Transverse colon (tissue), 3 donors: Measurements from ENCODE around the gene SMG6.

Experiments used
- EP300 ChIP-seq: sonication (generic); formaldehyde crosslinking; IDR thresholded peaks from one replicate; pipeline ENCODE4 v1.6.1; 2017; ENCODE audit warnings: antibody characterized with exemption, low read depth
- POLR2A ChIP-seq: fragments of 450-650 bp; IDR thresholded peaks from one replicate; pipeline ENCODE4 v1.6.1; 2016; ENCODE audit warnings: antibody characterized with exemption, mild to moderate bottlenecking, moderate library complexity
- TF ChIP-seq, protein P1 (sequence below), 5 experiments: fragments of 200-600 bp in 3 of 5; fragments of 450-650 bp in 2 of 5; sonication (generic) in 3 of 5; IDR thresholded peaks; 1 replicate in 2 of 5; 2 replicates in 3 of 5; pipeline ENCODE4 v1.5.1; 2016 to 2017; ENCODE audit warnings: antibody characterized with exemption in 5 of 5, inconsistent platforms in 3 of 5, mild to moderate bottlenecking in 2 of 5, moderate library complexity in 1 of 5

DNA sequence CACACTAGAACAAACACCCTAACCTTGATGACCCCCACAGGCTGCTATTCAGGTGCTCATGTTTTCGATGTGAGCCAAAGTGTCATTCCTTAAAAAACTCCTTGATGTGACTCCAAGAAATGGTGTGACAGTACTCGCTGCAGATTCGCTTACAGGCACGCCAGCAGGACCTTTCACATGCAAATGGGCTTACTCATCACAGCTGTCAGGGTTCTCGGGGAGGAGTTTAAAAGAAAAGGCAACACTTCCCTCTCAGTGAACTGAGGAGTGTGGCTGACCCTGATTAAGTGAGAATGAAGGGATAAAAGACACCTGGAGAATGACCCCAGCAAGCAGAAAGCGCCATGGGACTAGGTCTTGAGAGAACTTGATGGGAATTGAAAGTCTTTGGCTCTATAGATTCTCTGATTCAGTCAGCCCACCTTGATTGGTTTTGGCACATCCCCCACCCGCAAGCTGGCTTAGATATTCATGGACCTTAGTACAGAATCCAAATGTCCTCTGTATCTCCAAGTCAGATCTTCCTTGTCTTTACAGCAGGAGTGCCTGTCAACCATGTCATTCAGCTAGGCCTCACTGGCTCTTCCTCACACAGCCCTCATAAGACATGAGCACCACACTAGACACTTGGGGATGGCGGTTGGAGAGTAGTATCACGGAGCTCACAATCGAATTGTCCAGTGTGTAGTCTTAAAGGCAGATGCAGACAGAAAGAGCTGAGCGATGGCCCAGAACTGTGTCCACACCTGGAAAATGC is 166.1 kb downstream of the SMG6 start:
- TF ChIP-seq POLR2A, result no peak
- TF ChIP-seq, protein P1, sequence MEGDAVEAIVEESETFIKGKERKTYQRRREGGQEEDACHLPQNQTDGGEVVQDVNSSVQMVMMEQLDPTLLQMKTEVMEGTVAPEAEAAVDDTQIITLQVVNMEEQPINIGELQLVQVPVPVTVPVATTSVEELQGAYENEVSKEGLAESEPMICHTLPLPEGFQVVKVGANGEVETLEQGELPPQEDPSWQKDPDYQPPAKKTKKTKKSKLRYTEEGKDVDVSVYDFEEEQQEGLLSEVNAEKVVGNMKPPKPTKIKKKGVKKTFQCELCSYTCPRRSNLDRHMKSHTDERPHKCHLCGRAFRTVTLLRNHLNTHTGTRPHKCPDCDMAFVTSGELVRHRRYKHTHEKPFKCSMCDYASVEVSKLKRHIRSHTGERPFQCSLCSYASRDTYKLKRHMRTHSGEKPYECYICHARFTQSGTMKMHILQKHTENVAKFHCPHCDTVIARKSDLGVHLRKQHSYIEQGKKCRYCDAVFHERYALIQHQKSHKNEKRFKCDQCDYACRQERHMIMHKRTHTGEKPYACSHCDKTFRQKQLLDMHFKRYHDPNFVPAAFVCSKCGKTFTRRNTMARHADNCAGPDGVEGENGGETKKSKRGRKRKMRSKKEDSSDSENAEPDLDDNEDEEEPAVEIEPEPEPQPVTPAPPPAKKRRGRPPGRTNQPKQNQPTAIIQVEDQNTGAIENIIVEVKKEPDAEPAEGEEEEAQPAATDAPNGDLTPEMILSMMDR (IDR thresholded peaks at IDR 0.05), result no peak
- no peak for TF ChIP-seq EP300
